ENCODE results near the gene MRPL28. TPM values are rescaled to one million over a fixed set of nuclear protein-coding genes. Genes with fewer than 3 reads are reported as not detected.

MRPL28 gene
- total RNA-seq, 4 donors from 2014 or later: 58.3 to 73.4 (median 61.3) TPM

DNA sequence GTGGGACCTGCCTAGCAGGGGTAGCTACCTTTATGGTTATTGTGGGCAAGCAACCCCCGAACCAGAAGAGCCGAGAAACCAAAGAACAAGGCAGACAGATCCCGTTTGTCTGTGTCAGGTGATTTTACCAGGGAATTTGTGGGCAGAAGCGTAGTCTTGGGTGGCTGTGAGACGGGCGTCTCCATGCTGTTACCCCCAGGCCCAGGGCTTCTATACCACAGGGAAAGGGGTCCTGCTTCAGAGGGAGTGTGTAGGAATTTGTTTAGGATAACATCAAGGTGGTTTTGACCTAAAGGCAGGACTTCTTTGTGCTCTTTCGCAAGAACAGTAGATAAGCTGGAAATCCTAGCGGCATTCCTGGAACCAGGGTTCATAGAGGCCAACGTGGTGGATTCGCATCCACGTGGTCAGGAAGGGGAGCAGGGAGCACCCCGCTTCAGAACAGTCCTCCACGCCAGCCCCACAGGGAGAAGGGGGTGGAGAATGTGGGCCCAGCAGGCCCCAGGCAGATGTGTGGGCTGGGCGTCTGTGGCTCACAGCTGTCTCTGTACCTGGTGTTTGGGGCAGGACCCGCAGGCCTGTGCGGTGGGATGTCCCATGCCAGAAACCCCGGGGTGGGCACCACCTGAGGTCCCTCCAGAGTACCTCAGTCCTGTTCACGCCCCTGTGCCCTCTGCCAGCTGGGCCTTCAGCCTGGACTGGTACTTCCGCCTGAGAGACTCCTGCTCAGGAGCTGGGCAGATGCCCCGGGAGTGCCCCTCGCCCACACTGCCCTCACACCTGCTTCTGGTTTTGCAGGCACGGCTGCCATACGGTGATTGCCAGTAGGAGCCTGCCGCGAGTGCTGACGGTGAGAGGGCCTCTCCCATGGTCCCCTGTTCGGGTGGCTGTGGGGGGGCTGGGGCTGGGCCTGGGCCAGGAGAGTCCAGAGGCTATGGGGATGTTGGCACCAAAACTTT, 35.5 kb upstream of the MRPL28 start:
- H3K36me3 ChIP-seq: peaks cover 0 to 13% (median 0%) of the 10 kb centered on the region in 3 donors
- H3K27me3 ChIP-seq: no peaks in the 10 kb centered on the region
- DNase-seq: no peak
- no peak overlapping the region for H3K4me3 ChIP-seq
- H3K27ac ChIP-seq: no peak overlapping the region
- no peaks in the 10 kb centered on the region for H3K9me3 ChIP-seq
- TF ChIP-seq POLR2A (IDR thresholded peaks at IDR 0.05): no peak
- TF ChIP-seq, protein P1, sequence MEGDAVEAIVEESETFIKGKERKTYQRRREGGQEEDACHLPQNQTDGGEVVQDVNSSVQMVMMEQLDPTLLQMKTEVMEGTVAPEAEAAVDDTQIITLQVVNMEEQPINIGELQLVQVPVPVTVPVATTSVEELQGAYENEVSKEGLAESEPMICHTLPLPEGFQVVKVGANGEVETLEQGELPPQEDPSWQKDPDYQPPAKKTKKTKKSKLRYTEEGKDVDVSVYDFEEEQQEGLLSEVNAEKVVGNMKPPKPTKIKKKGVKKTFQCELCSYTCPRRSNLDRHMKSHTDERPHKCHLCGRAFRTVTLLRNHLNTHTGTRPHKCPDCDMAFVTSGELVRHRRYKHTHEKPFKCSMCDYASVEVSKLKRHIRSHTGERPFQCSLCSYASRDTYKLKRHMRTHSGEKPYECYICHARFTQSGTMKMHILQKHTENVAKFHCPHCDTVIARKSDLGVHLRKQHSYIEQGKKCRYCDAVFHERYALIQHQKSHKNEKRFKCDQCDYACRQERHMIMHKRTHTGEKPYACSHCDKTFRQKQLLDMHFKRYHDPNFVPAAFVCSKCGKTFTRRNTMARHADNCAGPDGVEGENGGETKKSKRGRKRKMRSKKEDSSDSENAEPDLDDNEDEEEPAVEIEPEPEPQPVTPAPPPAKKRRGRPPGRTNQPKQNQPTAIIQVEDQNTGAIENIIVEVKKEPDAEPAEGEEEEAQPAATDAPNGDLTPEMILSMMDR (IDR thresholded peaks at IDR 0.05): no peak
- H3K4me1 ChIP-seq: peaks cover 0 to 12% (median 0%) of the 10 kb centered on the region in 4 donors

DNA sequence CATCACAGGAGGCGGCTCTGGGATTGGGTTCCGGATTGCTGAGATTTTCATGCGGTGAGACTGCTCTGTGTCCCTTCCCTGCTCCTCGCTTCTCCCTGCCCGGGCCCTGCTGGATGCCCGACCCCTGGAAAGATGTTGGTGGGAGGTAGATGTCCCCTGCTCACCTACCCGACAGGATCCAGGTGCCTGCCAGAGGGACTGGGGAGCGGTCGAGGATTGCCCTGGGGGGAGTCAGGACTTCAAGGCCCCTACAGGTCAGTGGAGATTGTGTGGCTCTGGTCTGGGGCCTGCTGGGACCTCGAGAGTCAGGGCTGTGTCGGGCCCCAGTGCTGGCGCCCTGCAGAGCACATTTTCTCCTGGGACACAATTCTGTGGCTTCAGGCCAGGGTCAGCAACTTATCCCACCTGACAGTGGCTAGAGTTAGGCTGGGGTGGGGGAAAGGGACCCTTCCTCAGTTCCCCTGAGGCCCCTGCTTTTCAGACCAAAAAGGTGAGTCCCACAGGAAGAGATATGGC, 34.7 kb upstream of the MRPL28 start:
- Histone ChIP-seq H3K36me3 (peaks cover 0 to 5% (median 0%) of the 10 kb centered on the region in 3 donors), H3K4me3 (no peak overlapping the region), H3K27me3 (no peaks in the 10 kb centered on the region), H3K4me1 (peaks cover 0 to 18% (median 0%) of the 10 kb centered on the region in 4 donors), H3K27ac (no peak overlapping the region), H3K9me3 (no peaks in the 10 kb centered on the region)
- no peak for DNase-seq
- TF ChIP-seq, protein P1 (IDR thresholded peaks at IDR 0.05): no peak
- no peak for TF ChIP-seq POLR2A (IDR thresholded peaks at IDR 0.05)

DNA sequence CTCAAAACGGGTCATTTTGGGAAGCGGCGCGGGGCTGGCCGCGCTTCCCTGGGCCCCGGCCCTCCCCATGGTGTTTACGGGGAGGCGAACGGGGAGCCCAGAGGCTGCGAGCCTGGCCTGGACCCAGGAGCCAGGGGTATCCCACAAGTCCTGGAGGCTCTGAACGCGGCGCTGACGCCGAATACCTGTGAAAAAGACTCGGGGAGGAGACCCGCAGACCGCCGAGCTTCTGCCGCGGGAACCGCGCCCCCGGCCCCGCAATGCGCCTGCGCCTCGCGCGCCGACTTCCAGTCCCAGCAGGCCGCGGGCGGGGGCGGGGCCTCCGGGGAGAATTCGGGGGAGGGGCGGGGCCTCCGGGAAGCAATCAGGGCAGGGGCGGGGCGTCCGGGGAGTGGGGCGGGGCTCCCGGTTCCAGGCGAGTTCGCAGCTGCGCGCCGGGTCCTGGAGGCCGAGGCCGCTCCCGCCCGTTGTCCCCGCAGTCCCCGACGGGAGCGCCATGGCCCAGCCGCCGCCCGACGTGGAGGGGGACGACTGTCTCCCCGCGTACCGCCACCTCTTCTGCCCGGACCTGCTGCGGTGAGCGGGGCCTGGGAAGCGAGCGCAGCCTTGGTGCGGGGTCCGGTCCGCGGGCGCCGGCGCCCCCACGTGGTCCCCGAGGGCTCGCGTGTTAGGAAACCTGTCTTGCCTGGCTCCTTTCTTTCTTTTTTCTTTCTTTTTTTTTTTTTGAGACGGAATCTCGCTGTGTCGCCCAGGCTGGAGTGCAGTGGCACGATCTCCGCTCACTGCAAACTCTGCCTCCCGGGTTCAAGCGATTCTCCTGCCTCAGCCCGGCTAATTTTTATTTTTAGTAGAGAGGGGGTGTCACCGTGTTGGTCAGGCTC, 31.4 kb upstream of the MRPL28 start, which contains the start of gene DECR2:
Gene DECR2 (plus strand): TSS at position 418 of the 881 bp plus-strand sequence. CDS start 79 bp downstream, at position 497.
- DNase-seq: peak; percentile 98 to 99 (median 99)
- TF ChIP-seq, protein P1 (IDR thresholded peaks at IDR 0.05): peak in 5 of 6 experiments; percentile 38 to 62 (median 54)
- TF ChIP-seq POLR2A (IDR thresholded peaks at IDR 0.05): peak; percentile 59 to 73
- no peaks in the 10 kb centered on the region for H3K27me3 ChIP-seq
- no peaks in the 10 kb centered on the region for H3K36me3 ChIP-seq
- H3K4me3 ChIP-seq: peak within 1 kb of the TSS; percentile 74 to 87 (median 82)
- H3K4me1 ChIP-seq: peaks cover 0 to 29% (median 0%) of the 10 kb centered on the region in 4 donors
- no peaks in the 10 kb centered on the region for H3K9me3 ChIP-seq
- H3K27ac ChIP-seq: peak within 1 kb of the TSS; percentile 74 to 94 (median 88)

DNA sequence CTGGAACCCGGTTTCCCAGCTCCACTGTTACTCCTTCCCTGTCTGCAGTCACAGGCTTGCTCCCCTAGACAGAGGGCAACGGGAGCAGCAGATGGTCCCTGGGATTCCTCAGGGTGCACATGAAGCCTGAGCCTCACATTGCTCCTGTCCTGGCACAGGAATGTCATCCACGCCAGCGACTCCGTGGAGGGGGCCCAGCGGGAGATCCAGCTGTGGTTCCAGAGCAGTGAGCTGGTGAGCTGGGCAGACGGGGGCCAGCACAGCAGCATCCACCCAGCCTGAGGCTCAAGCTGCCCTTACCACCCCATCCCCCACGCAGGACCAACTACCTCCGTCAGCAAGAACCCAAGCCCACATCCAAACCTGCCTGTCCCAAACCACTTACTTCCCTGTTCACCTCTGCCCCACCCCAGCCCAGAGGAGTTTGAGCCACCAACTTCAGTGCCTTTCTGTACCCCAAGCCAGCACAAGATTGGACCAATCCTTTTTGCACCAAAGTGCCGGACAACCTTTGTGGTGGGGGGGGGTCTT, 29.8 kb upstream of the MRPL28 start:
- no peaks in the 10 kb centered on the region for H3K9me3 ChIP-seq
- no peak for TF ChIP-seq POLR2A (IDR thresholded peaks at IDR 0.05)
- TF ChIP-seq, protein P1 (IDR thresholded peaks at IDR 0.05): no peak
- peaks cover 0 to 35% (median 0%) of the 10 kb centered on the region in 4 donors for H3K4me1 ChIP-seq
- no peaks in the 10 kb centered on the region for H3K36me3 ChIP-seq
- no peaks in the 10 kb centered on the region for H3K27me3 ChIP-seq
- DNase-seq: no peak
- peak overlapping the region in 1 of 4 donors; percentile 74 for H3K4me3 ChIP-seq
- H3K27ac ChIP-seq: peak overlapping the region in 3 of 4 donors; percentile 74 to 89 (median 88)

Data from Peyer's patch (tissue), 4 donors.